ENCODE data around the gene TMEM170A. TPM values are rescaled to one million over a fixed set of nuclear protein-coding genes. Genes with fewer than 3 reads are reported as not detected.

TMEM170A gene
- total and polyA plus RNA-seq, 2 donors (not counting 1 experiment from before 2014, with no cell fraction given), result 21.8 to 37.9 TPM

- 83% methylated on average over 2 of the region's 2 CpGs for WGBS (ENCODE audit: insufficient coverage)
- Histone ChIP-seq H3K9me3 (ENCODE audit: control extremely low read depth in 1 of 3, control insufficient read depth in 2 of 3, insufficient read depth in 1 of 3, low read length in 2 of 3) (no peaks in the 10 kb centered on the region), H3K27ac (ENCODE audit: low read length in 2 of 2) (no peak overlapping the region), H3K27me3 (replicated peaks in 1 of 4; ENCODE audit: control extremely low read depth in 1 of 4, control insufficient read depth in 3 of 4, insufficient read depth in 4 of 4, low read length in 3 of 4) (no peaks in the 10 kb centered on the region), H3K4me1 (ENCODE audit: control insufficient read depth in 2 of 2, insufficient read depth in 2 of 2, low read length in 2 of 2) (peaks cover 11 to 13% of the 10 kb centered on the region in 2 donors), H3K4me2 (replicated peaks; ENCODE audit: low read depth, low read length, poor library complexity, severe bottlenecking) (no peak overlapping the region), H3K79me2 (ENCODE audit: control insufficient read depth, insufficient read depth, low read length) (peaks cover 99% of the 10 kb centered on the region), H2AFZ (ENCODE audit: insufficient read depth, low read depth, low read length, poor library complexity, severe bottlenecking) (no peak overlapping the region), H3K9ac (ENCODE audit: low read length) (no peak overlapping the region), H3K36me3 (replicated peaks in 1 of 2; ENCODE audit: control extremely low read depth in 1 of 2, control insufficient read depth in 1 of 2, extremely low read depth in 1 of 2, insufficient read depth in 2 of 2, low read length in 1 of 2) (peaks cover 0 to 3% of the 10 kb centered on the region in 2 experiments), H3K4me3 (ENCODE audit: control extremely low read depth in 1 of 5, extremely low read depth in 1 of 5, insufficient read depth in 1 of 5, low read depth in 2 of 5, low read length in 4 of 5) (no peak overlapping the region), H4K20me1 (ENCODE audit: control insufficient read depth, insufficient read depth, low read length, poor library complexity, severe bottlenecking) (peaks cover 86% of the 10 kb centered on the region)
- ATAC-seq (ENCODE audit: low read depth), result no peak
- no peak overlapping the region for H3K4me3 Mint-ChIP-seq
- H3K27ac Mint-ChIP-seq, result no peak overlapping the region
- H3K4me1 Mint-ChIP-seq, result peaks cover 59% of the 10 kb centered on the region
- no peaks in the 10 kb centered on the region for H3K27me3 Mint-ChIP-seq
- no peaks in the 10 kb centered on the region for H3K9me3 Mint-ChIP-seq (ENCODE audit: insufficient read depth)
- POLR2A ChIA-PET, result no interaction called here
- DNase-seq, result no peak
- CTCF ChIA-PET, result interaction anchor here (1.5 kb wide), 1 partner anchor 12 kb away, joined by 5 read pairs; no protein-coding TSS in a partner anchor
- TF ChIP-seq EZH2 (IDR thresholded peaks at IDR 0.05; ENCODE audit: borderline replicate concordance, insufficient read depth, low read depth, low read length, poor library complexity, severe bottlenecking), result no peak
- TF ChIP-seq, protein P1, sequence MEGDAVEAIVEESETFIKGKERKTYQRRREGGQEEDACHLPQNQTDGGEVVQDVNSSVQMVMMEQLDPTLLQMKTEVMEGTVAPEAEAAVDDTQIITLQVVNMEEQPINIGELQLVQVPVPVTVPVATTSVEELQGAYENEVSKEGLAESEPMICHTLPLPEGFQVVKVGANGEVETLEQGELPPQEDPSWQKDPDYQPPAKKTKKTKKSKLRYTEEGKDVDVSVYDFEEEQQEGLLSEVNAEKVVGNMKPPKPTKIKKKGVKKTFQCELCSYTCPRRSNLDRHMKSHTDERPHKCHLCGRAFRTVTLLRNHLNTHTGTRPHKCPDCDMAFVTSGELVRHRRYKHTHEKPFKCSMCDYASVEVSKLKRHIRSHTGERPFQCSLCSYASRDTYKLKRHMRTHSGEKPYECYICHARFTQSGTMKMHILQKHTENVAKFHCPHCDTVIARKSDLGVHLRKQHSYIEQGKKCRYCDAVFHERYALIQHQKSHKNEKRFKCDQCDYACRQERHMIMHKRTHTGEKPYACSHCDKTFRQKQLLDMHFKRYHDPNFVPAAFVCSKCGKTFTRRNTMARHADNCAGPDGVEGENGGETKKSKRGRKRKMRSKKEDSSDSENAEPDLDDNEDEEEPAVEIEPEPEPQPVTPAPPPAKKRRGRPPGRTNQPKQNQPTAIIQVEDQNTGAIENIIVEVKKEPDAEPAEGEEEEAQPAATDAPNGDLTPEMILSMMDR (IDR thresholded peaks at IDR 0.05), result no peak
- intact Hi-C loops (cut with micrococcal nuclease), result no loop called here
Measured at GRCh38 chr16:75458439-75458838, 6.0 kb downstream of the TMEM170A start.

DNA sequence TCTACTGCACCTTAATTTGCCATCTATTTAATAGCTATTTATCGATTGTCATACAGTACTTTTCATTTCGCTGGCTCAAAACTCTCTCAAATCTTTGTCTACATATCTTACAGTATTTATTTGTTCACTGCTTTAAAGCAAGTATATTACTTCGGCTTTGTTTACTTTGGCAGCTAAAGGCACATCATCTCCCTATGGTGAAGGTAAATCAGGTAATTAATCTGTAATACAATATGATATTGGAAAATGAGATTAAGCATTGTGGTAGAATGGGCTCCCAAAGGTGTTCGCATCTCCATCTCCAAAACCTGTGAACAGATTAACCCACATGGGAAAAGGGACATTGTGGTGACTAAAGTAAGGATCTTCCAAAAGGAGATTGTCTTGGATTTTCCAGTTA, 6.5 kb downstream of the TMEM170A start:
- H3K27me3 Mint-ChIP-seq, result no peaks in the 10 kb centered on the region
- H4K20me1 ChIP-seq (ENCODE audit: control insufficient read depth, insufficient read depth, low read length, poor library complexity, severe bottlenecking), result peaks cover 86% of the 10 kb centered on the region
- WGBS (ENCODE audit: insufficient coverage), result no CpG with 5 or more reads among the region's 4 CpGs
- H3K4me1 ChIP-seq (ENCODE audit: control insufficient read depth in 2 of 2, insufficient read depth in 2 of 2, low read length in 2 of 2), result peaks cover 7 to 9% of the 10 kb centered on the region in 2 donors
- no peak overlapping the region for H3K9ac ChIP-seq (ENCODE audit: low read length)
- ChIA-PET POLR2A (interaction anchor here (0.5 kb wide), 1 partner anchor 12 kb away, joined by 3 read pairs; no protein-coding TSS in a partner anchor), CTCF (interaction anchor here (1.5 kb wide), 1 partner anchor 13 kb away, joined by 5 read pairs; no protein-coding TSS in a partner anchor)
- no peaks in the 10 kb centered on the region for H3K27me3 ChIP-seq (replicated peaks in 1 of 4; ENCODE audit: control extremely low read depth in 1 of 4, control insufficient read depth in 3 of 4, insufficient read depth in 4 of 4, low read length in 3 of 4)
- intact Hi-C loops (cut with micrococcal nuclease), result no loop called here
- peaks cover 0 to 3% of the 10 kb centered on the region in 2 experiments for H3K36me3 ChIP-seq (replicated peaks in 1 of 2; ENCODE audit: control extremely low read depth in 1 of 2, control insufficient read depth in 1 of 2, extremely low read depth in 1 of 2, insufficient read depth in 2 of 2, low read length in 1 of 2)
- H3K4me2 ChIP-seq (replicated peaks; ENCODE audit: low read depth, low read length, poor library complexity, severe bottlenecking), result no peak overlapping the region
- no peaks in the 10 kb centered on the region for H3K9me3 Mint-ChIP-seq (ENCODE audit: insufficient read depth)
- no peak overlapping the region for H2AFZ ChIP-seq (ENCODE audit: insufficient read depth, low read depth, low read length, poor library complexity, severe bottlenecking)
- H3K4me1 Mint-ChIP-seq, result peaks cover 55% of the 10 kb centered on the region
- H3K27ac ChIP-seq (ENCODE audit: low read length in 2 of 2), result no peak overlapping the region
- TF ChIP-seq, protein P1 (IDR thresholded peaks at IDR 0.05), result no peak
- TF ChIP-seq EZH2 (IDR thresholded peaks at IDR 0.05; ENCODE audit: borderline replicate concordance, insufficient read depth, low read depth, low read length, poor library complexity, severe bottlenecking), result no peak
- DNase-seq (no peak), ATAC-seq (ENCODE audit: low read depth) (no peak)
- no peak overlapping the region for H3K4me3 Mint-ChIP-seq
- no peak overlapping the region for H3K27ac Mint-ChIP-seq
- no peaks in the 10 kb centered on the region for H3K9me3 ChIP-seq (ENCODE audit: control extremely low read depth in 1 of 3, control insufficient read depth in 2 of 3, insufficient read depth in 1 of 3, low read length in 2 of 3)
- no peak overlapping the region for H3K4me3 ChIP-seq (ENCODE audit: control extremely low read depth in 1 of 5, extremely low read depth in 1 of 5, insufficient read depth in 1 of 5, low read depth in 2 of 5, low read length in 4 of 5)
- peaks cover 99% of the 10 kb centered on the region for H3K79me2 ChIP-seq (ENCODE audit: control insufficient read depth, insufficient read depth, low read length)

All from B cell (primary cell).